Esophagus squamous epithelium (tissue), 4 donors: Measurements from ENCODE around the gene DHRSX.

ENCODE experiments used
- POLR2A ChIP-seq, 4 donors: fragments of 450-650 bp; IDR thresholded peaks; one replicate each; pipeline ENCODE4 v1.6.1; 2017; ENCODE audit warnings: antibody characterized with exemption in 4 of 4, mild to moderate bottlenecking in 4 of 4, moderate library complexity in 3 of 4
- TF ChIP-seq, protein P1 (sequence below), 6 experiments: fragments of 450-650 bp in 4 of 6; fragments of 200-600 bp in 2 of 6; sonication (generic) in 2 of 6; IDR thresholded peaks; one replicate each; pipeline ENCODE4 v1.5.1; 2016 to 2019; ENCODE audit warnings: antibody characterized with exemption in 6 of 6, mild to moderate bottlenecking in 4 of 6, moderate library complexity in 4 of 6

DNA sequence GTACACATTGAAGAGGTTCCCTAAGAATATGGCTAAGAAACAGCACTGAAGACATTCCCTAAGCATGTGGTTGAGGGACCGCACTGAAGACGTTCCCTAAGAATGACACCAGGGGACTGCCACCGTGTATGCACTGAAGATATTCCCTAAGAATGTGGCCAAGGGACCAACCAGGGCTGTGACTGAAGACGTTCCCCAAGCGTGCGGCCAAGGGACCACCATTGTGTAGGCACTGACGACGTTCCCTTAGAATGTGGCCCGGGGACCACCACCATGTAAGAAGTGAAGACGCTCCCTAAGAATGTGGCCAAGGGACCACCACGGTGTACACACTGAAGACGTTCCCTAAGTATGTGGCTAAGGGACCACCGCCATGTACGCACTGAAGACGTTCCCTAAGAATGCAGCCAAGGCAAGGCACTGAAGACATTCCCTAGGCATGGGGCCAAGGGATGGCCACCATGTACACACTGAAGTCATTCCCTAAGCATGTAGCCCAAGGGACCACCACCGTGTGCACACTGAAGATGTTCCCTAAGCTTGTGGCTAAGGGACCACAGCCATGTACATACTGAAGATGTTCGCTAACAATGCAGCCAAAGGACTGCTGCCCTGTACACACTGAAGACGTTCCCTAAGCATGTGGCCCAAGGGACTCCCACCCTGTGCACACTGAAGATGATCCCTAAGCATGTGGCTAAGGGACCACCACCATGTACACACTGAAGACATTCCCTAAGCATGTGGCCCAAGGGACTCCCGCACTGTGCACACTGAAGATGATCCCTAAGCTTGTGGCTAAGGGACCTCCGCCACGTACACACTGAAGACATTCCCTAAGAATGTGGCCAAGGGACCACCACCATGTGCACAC lies 22.0 kb downstream of the DHRSX start:
- no peak for TF ChIP-seq POLR2A (IDR thresholded peaks at IDR 0.05)
- TF ChIP-seq, protein P1, sequence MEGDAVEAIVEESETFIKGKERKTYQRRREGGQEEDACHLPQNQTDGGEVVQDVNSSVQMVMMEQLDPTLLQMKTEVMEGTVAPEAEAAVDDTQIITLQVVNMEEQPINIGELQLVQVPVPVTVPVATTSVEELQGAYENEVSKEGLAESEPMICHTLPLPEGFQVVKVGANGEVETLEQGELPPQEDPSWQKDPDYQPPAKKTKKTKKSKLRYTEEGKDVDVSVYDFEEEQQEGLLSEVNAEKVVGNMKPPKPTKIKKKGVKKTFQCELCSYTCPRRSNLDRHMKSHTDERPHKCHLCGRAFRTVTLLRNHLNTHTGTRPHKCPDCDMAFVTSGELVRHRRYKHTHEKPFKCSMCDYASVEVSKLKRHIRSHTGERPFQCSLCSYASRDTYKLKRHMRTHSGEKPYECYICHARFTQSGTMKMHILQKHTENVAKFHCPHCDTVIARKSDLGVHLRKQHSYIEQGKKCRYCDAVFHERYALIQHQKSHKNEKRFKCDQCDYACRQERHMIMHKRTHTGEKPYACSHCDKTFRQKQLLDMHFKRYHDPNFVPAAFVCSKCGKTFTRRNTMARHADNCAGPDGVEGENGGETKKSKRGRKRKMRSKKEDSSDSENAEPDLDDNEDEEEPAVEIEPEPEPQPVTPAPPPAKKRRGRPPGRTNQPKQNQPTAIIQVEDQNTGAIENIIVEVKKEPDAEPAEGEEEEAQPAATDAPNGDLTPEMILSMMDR (IDR thresholded peaks at IDR 0.05): no peak
